HG02970 (cell line): ENCODE measurements around the gene ACHE.
"Not testable (repeated sequence)": the region's sequence is repeated elsewhere in the genome, so short reads cannot be mapped to it uniquely, and the experiment has no call there.

Experiments
- ATAC-seq: cut with Tn5 transposase; IDR thresholded peaks from one replicate; pipeline ENCODE4 v1.9.1; 2021; ENCODE audit warnings: mild to moderate bottlenecking, moderate library complexity, moderate number of reproducible peaks; ENCODE audit not compliant: unreplicated experiment, low FRiP score

Gene ACHE

GRCh38 chr7:100865938-100866728, 29.6 kb downstream of the ACHE start:
- no peak for ATAC-seq

- no peak for ATAC-seq
These were observed 30.2 kb downstream of the ACHE start for GRCh38 chr7:100865372-100865911.

DNA sequence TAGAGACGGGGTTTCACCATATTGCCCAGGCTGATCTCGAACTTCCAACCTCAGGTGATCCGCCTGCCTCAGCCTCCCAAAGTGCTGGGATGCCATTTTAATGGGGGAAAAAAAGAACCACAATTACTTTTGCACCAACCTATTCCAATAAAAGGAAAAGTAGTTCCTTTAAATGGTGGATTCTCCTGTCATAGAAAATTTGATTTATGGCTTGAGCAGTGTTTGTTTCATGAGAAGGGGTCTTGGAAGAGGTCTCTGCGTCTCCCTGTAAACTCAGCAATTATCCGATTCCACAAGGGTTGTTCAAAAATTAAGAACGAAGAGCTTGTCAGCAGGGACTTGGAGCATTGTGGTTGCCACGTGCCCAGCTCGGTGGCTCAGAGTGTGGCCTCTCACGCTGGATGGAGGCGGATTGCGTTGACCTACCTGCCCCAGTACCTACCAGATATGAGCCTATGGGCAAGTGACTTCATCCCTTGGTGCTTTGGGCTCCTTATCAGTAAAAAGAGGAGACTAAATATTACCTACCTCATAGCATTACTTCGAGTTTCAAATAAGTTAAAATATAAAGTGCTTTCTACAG, 31.3 kb downstream of the ACHE start:
- ATAC-seq: no peak

DNA sequence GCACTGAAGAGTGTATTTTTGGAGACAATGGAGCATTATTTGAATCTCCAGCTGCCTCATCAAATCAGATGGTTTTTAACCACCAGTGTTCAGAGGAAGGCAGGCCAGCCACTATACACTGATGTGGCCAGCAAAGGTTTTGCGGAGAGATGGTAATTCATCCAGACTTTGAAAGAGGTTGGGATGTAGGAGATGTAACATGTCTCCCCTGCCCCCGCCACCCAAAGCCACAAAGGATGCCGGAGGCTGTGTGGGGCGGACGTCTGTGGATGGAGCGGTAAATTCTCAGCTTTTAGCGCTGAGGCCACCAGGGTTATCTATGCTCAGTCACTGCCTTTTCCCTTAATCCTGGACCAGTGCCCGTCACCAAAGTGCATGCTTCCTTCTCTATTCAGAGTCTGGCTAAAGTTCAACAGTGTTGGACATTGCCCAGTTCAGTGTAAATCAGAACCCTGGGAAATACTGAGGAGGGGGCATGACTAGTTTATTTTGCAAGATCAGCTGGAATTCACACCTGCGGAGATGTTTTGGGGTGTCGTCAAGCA, 32.2 kb downstream of the ACHE start:
- ATAC-seq: no peak

DNA sequence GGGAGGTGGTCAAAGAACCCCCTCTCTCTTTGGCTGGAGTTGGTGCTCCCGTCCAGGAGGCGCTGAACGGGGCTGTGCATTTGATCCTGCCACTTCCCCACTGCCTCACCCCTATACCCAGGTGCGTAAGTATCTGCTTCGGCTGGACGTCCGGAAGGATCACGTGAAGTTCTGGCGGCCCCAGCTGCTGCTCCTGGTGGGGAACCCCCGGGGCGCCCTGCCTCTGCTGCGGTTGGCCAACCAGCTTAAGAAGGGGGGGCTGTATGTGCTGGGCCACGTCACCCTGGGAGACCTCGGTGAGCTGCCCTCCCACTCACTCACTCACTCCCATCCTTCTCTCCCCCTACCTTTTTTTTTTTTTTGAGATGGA, 34.1 kb downstream of the ACHE start:
- no peak for ATAC-seq

DNA sequence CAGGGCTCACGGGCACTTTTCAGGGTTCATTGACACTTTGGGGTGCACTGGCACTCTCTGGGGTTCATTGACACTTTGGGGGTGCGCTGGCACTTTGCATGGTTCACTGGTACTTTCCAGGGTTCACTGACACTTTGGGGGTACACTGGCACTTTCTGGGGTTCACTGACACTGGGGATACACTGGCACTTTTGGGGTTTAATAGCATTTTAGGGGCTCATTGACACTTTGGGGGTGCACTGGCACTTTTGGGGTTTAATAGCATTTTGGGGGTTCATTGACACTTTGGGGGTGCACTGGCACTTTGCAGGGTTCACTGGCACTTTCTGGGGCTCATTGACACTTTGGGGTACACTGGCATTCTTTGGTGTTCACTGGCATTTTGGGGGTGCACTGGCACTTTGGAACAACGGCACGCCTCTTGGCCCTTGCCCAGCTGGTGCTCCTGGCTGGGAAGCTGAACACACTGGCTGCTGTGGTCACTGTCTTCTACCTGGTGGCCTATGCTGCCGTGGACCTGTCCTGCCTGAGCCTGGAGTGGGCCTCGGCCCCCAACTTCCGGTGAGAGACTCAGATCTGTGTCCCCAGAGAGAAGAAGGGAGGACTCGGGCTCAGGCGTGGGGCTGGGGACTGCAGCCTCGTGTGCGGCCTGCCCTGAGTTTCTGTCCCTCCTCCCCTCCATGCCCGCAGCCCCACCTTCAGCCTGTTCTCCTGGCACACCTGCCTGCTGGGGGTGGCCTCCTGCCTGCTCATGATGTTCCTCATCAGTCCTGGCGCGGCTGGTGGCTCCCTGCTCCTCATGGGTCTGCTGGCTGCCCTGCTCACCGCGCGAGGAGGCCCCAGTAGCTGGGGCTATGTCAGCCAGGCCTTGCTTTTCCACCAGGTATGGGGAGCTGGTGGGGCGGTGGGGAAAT, 34.7 kb downstream of the ACHE start:
- ATAC-seq: no peak

GRCh38 chr7:100859856-100860255, 35.8 kb downstream of the ACHE start:
- no peak for ATAC-seq

- ATAC-seq: no peak
These were observed 38.8 kb downstream of the ACHE start for GRCh38 chr7:100856871-100857282.

- no peak for ATAC-seq
These were observed 40.2 kb downstream of the ACHE start for GRCh38 chr7:100855515-100855914.

- not testable (repeated sequence) for ATAC-seq
These were observed 40.8 kb downstream of the ACHE start for GRCh38 chr7:100854899-100855298.

DNA sequence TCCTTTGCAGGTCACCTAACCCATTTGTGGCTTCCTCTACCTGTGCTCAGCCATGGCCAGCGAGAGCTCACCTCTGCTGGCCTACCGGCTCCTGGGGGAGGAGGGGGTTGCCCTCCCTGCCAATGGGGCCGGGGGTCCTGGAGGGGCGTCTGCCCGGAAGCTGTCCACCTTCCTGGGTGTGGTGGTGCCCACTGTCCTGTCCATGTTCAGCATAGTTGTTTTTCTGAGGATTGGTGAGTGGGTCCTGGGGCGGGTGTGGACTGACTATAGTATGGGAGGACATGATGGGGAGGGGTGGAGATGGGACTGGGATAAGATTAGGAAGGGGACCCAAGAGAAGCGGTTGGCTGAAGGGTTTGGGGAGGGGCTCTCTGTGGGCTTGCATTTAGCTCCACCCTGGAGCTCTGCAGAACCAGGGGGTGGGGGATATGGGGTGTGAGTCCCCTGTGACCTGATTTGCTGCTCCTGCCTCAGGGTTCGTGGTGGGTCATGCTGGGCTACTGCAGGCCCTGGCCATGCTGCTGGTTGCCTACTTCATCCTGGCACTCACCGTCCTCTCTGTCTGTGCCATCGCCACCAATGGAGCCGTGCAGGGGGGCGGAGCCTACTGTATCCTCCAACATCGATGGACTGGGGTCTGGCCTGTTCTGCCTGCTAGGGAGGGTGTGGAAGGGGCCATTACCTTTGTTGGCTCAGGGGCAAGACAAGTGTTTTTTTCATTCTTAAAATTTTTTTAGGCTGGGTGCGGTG, 41.4 kb downstream of the ACHE start:
- ATAC-seq: no peak

DNA sequence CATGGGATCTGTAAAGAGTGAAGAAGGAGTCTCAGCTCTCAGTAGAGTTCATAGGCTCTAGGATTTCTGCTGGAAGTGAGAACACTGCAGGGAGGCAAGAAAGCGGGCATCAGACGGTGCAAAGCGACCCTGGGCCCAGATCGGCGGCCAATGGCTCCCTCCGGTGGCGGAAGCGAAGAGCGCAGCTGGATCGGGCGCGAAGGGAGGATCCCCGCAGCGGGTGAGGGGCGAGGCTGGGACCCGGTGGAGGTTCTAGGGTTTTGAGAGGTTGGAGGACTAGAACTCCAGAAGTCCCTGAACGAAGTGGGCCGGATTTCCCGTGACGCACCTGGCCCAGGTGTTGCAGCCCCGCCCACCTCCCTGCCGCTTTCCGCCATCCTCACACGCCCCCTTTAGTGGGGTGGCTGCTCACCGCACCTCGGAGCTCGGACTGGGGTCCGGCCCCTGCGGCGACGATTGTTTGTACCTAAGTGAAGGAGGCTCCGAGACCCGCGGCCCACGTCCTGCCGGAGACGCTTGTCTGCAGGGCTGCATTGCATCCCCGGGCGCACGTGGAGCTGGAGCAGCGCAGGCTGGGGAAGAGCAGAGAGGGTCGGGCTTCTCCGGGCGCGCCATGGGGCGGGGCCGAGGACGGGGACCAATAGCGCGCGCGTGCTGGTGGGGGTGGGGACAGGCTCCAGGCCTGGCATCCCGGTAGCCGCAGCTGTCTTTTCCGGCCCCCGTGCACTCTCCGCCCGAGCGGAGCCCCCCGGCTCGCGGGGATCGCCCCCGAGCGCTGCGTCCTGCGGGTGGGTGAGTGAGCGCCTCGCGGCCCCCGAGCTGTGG, 43.4 kb downstream of the ACHE start, which contains the start of gene SLC12A9:
SLC12A9 (plus strand) TSS at position 666 of the 825 bp plus-strand sequence. CDS start 1,485 bp downstream, outside the sequence.
- peak; percentile 88 for ATAC-seq

DNA sequence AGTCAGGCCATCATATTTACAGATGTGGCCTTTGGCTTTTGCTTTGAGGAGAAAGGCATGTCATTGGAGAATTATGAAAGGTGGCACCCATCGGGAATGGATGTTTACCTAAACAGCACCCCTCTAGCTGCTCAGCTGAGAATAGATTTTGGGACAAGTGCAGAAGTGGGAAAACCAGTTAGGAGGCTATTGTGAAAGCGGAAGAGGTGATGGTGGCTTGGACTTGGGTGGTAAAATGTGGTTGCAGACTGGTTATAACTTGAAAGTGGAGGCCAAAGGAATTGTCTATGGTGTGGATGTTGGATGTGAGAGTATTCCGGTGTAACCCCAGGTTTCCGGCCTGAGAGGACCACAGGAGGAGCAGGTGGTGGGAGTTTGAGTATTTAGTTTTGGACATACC, 48.3 kb downstream of the ACHE start:
- ATAC-seq: no peak

DNA sequence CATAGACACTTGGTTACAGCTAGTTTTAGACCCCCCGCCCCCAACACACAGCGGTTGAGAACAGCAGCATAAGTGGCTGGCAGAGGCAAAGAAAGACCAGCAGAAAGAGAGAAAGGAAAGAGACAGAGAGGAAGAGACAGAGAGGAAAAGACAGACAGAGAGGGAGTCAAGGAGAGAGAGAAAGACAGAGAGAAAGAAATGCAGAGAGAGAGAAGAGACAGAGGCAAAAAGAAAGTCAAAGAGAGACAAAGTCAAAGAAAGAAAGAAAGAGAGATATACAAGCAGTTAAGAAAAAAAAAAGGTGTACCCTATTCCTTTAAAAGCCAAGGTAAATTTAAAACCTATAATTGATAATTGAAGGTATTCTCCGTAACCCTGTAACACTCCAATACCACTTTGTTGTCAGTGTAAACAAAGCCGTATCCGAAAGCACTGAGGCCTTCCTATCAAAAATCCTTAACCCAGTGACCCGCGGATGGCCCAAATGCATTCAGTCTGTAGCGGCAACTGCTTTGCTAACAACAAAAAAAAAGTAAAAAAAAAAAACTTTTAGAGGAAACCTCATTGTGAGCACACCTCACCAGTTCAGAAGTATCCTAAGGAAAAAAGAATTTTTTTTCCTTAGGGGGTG, 55.1 kb downstream of the ACHE start:
- no peak for ATAC-seq
